DMS 273 treated with DMSO at 0.1 percent for 48 hours (cell line): ENCODE results near the gene CHP1.
"Not testable (repeated sequence)": the region's sequence is repeated elsewhere in the genome, so short reads cannot be mapped to it uniquely, and the experiment has no call there.

ENCODE experiments used
- DNase-seq: peaks from one replicate; lab custom pipeline; 2025; lab: John Stamatoyannopoulos, UW

CHP1 gene

GRCh38 chr15:41230650-41231421 lies at the start of gene CHP1, which contains the start of gene EXD1:
Gene CHP1 (plus strand): TSS chr15:41231268. CDS start chr15:41231383, 115 bp downstream.
Gene EXD1 (minus strand): TSS chr15:41230757. CDS start chr15:41226575, 4,182 bp downstream.
- DNase-seq: peak; percentile 78

DNA sequence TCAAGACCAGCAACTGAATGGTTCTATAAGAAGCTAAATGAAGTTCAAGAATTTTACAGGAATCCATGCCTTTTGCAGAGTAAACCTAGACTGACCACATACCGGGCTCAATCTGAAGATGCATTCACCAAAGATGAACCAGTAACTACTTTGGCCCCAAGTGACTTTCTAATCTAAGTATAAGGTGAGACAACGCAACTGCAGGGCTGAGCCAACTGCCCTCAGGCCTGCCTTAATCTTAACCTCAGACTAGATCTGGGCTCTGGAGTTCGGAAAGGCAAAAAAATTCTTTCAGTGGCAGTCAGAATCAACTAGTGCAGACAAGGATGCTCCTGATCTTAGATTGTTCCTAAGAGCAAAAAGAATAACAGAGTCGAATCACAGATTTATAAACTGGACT lies 48.8 kb upstream of the CHP1 start:
- DNase-seq: no peak

DNA sequence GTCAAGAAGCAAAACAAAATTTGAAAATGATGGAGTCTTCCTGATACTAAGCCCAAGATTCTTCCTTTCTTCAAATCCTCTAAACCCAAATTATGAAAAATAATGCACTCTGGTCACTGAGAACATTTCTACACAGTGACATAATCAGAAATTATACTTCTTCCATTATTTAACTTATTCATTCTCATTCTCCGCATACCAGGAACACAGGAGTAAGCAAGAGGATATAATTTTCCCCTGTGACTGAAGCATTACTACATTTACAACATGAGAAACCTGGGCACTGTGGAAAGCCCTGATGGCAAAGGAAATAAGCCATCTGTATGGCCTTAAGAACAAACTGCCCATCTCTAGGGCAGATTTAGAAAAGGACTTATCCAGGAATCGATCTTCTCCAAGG lies 47.5 kb upstream of the CHP1 start:
- no peak for DNase-seq

DNA sequence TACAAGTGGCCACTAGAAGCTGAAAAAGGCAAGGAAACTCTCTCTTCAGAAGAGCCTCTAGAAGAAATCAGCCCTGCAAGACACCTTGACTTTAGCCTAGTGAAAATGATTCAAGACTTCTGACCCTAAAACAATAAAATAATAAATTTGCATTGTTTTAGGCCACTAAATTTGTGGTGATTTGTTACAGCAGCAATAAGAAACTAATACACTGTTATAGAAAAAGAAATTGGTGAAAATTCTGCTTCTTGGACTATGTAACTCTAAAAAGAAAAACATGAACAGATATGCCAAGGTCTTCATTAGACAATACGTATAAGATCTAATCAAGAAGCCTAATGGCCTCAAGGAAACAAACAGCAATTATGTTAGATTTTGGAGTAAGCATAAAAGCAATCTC lies 36.6 kb upstream of the CHP1 start:
- DNase-seq: no peak

- DNase-seq: no peak
Measured at GRCh38 chr15:41199470-41199869, 31.6 kb upstream of the CHP1 start.

GRCh38 chr15:41203395-41203794 lies 27.7 kb upstream of the CHP1 start:
- no peak for DNase-seq

DNA sequence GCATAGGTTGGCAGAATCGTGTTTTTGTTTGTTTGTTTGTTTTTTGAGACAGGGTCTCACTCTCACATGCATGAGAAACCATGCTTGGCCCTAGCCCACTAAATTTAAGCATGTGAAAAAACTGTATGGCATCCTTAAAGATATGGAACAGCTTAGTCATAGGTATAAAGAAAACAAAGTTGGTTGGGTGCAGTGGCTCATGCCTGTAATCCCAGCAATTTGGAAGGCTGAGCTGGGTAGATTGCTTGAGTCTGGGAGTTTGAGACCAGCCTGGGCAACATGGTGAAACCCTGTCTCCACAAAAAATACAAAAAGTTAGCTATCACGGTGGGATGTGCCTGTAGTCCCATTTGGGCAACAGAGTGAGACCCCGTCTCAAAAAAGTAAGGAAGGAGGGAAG lies 25.8 kb upstream of the CHP1 start:
- no peak for DNase-seq

GRCh38 chr15:41207687-41208448 lies 23.2 kb upstream of the CHP1 start:
- DNase-seq: no peak

DNA sequence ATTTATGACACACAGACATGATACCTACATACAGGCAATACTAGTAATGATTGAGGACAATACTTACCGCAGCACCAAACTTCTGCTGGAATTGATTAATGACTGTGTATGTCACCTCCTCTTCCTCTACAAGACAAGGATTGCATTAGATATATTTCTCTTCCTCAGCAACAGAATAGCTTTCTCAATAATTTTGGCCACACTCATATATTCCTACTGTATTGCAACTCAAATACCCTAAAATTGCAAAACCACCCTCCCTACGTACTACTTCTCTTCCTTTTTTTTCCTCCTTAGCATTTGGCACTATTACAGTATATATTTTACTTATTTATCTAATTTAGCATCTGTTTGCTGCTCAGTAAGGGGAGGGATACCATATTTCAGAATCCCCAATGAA lies 15.4 kb upstream of the CHP1 start:
- no peak for DNase-seq

DNA sequence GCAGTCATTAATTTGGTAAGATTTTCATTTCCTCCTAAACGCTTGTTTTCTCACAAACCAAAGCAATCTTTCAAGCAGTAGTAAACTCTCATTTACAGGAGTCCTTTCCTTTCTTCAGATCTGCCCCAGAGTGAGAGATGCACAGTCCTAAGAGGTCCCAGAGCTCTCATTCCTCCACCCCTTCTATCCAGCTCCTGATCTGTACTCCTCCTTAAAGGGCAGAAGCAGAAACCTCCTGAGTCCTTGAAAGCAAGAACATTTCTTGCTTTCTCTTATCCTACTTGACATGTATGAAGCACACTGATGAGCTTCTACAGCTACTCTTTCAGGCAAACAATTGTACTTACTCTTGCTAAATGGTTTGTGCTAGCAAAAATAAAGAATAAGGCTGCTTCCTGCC lies 12.2 kb upstream of the CHP1 start:
- no peak for DNase-seq

DNA sequence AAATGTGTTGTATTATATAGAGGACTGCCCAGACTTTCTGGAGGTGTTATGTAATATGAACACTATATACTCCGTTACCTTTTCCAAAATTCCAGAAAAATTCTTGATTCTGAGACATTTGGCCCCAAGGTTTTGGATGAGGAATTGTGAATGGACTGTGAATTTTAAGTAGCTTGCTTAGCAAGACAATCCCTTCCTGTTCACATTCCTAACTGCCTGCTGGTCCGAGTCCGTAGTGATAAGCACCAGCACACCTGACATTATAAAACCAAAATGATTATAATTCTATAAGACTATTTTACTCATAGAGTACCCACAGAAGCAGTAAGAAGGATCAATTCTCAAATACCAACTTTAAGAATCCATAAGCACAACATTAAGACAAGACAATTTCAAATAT lies 11.7 kb upstream of the CHP1 start:
- no peak for DNase-seq

GRCh38 chr15:41230345-41230649 lies 771 bp upstream of the CHP1 start:
- DNase-seq: no peak

- no peak for DNase-seq
Measured at GRCh38 chr15:41231422-41232226, 556 bp downstream of the CHP1 start.

GRCh38 chr15:41233367-41233771 lies 2.3 kb downstream of the CHP1 start:
- no peak for DNase-seq

DNA sequence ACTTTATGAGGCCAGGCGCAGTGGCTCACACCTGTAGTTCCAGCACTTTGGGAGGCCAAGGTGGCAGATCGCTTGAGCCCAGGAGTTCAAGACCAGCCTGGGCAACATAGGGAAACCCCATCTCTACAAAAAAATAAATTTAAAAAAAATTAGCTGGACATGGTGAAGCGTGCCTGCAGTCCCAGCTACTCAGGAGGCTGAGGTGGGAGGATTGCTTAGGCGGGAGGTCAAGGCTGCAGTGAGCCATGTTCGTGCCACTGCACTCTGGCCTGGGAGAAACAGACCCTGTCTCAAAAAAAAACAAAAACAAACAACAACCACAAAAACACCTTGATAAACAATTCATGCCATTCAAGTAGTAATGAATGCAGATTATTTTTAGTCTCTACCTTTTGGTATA lies 4.2 kb downstream of the CHP1 start:
- DNase-seq: not testable (repeated sequence)

DNA sequence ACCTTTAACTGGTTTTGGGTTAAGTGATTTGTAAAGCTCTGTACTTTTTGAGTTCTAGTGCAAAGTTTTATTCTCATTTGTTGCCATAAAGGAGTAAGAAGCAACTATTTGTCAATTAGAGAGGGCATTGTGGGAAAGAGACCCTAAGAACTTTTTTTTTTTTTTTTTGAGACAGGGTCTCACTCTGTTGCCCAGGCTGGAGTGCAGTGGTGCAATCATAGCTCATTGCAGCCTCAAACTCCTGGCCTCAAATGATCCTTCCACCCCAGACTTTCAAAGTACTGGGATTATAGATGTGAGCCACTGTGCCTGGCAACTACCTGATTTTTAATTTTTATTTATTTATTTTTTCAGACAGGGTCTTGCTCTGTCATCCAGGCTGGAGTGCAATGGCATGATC lies 4.9 kb downstream of the CHP1 start:
- no peak for DNase-seq

- DNase-seq: no peak
Measured at GRCh38 chr15:41238100-41238499, 7.0 kb downstream of the CHP1 start.

- no peak for DNase-seq
Measured at GRCh38 chr15:41241221-41241964, 10.3 kb downstream of the CHP1 start.

GRCh38 chr15:41250745-41251144 lies 19.7 kb downstream of the CHP1 start:
- DNase-seq: not testable (repeated sequence)

GRCh38 chr15:41251411-41251810 lies 20.3 kb downstream of the CHP1 start:
- no peak for DNase-seq

DNA sequence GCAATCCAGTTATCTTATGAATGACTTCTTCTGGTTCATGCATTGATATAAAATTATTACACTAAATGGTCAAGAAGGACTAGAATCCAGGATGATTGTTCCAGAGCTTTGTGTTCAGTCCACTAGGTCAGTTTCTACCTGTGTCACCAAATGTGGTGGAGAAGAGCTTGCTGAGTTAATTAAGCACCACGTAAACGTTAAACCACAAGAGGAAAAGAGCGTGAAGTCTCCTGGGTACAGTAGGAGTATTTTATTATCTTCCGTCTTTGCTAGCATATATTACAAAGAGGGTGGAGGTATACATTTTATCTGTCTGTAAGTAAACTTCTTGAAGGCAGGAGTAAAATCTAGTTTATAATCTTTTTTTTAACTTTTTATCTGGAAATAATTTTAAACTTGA lies 23.5 kb downstream of the CHP1 start:
- DNase-seq: no peak

GRCh38 chr15:41256103-41256502 lies 25.0 kb downstream of the CHP1 start:
- no peak for DNase-seq
